ENCODE data around the gene TUBGCP6.

The TUBGCP6 gene

GRCh38 chr22:50208430-50208938 lies 36.3 kb downstream of the TUBGCP6 start:
- no peak for TF ChIP-seq REST (IDR thresholded peaks at IDR 0.05; ENCODE audit: insufficient read depth in 1 of 2, low read depth in 2 of 2, low read length in 2 of 2)

- TF ChIP-seq TAF1 (IDR thresholded peaks at IDR 0.05; ENCODE audit: borderline replicate concordance, insufficient read depth, low read length), result no peak
- no peak for TF ChIP-seq SIN3A (IDR thresholded peaks at IDR 0.05; ENCODE audit: borderline replicate concordance, insufficient read depth, low read length)
- TF ChIP-seq FOXP2 (optimal IDR thresholded peaks at IDR 0.05; ENCODE audit: borderline replicate concordance, extremely low read depth, extremely low read length, insufficient read depth), result no peak
- no peak for TF ChIP-seq REST (IDR thresholded peaks at IDR 0.05; ENCODE audit: insufficient read depth in 1 of 2, low read depth in 2 of 2, low read length in 2 of 2)
- TF ChIP-seq POLR2AphosphoS5 (IDR thresholded peaks at IDR 0.05; ENCODE audit: low read depth, low read length), result no peak
Observed at GRCh38 chr22:50207383-50208140, 37.3 kb downstream of the TUBGCP6 start.

- TF ChIP-seq POLR2AphosphoS5 (IDR thresholded peaks at IDR 0.05; ENCODE audit: low read depth, low read length) (no peak), SIN3A (IDR thresholded peaks at IDR 0.05; ENCODE audit: borderline replicate concordance, insufficient read depth, low read length) (no peak), FOXP2 (optimal IDR thresholded peaks at IDR 0.05; ENCODE audit: borderline replicate concordance, extremely low read depth, extremely low read length, insufficient read depth) (no peak), REST (IDR thresholded peaks at IDR 0.05; ENCODE audit: insufficient read depth in 1 of 2, low read depth in 2 of 2, low read length in 2 of 2) (no peak), TAF1 (IDR thresholded peaks at IDR 0.05; ENCODE audit: borderline replicate concordance, insufficient read depth, low read length) (no peak)
Observed at GRCh38 chr22:50206599-50206998, 38.2 kb downstream of the TUBGCP6 start.

- TF ChIP-seq SIN3A (IDR thresholded peaks at IDR 0.05; ENCODE audit: borderline replicate concordance, insufficient read depth, low read length), result no peak
- TF ChIP-seq REST (IDR thresholded peaks at IDR 0.05; ENCODE audit: insufficient read depth in 1 of 2, low read depth in 2 of 2, low read length in 2 of 2), result no peak
- no peak for TF ChIP-seq FOXP2 (optimal IDR thresholded peaks at IDR 0.05; ENCODE audit: borderline replicate concordance, extremely low read depth, extremely low read length, insufficient read depth)
- no peak for TF ChIP-seq TAF1 (IDR thresholded peaks at IDR 0.05; ENCODE audit: borderline replicate concordance, insufficient read depth, low read length)
- TF ChIP-seq POLR2AphosphoS5 (IDR thresholded peaks at IDR 0.05; ENCODE audit: low read depth, low read length), result no peak
Observed at GRCh38 chr22:50205781-50206569, 38.8 kb downstream of the TUBGCP6 start.
